NT2/D1 (cell line): ENCODE data around the gene HELZ2.

Experiments used
- DNase-seq: peaks from one replicate; pipeline ENCODE4 v3.0.0-alpha.2; 2011; ENCODE audit warnings: low read depth, low spot score
- H3K27me3 ChIP-seq: 2 replicates; pipeline ENCODE4 v1.6.0; 2011; ENCODE audit warnings: mild to moderate bottlenecking; ENCODE audit not compliant: insufficient read length, insufficient read depth
- H3K36me3 ChIP-seq: 2 replicates; pipeline ENCODE4 v1.6.1; 2011; ENCODE audit warnings: mild to moderate bottlenecking, low read length, mixed read lengths; ENCODE audit not compliant: insufficient read depth, insufficient read length
- H3K4me1 ChIP-seq: 2 replicates; pipeline ENCODE4 v1.5.1; 2011; ENCODE audit not compliant: insufficient read depth, insufficient read length
- H3K4me3 ChIP-seq: 2 replicates; pipeline ENCODE4 v1.5.1; 2011; ENCODE audit warnings: low read depth; ENCODE audit not compliant: insufficient read length
- H3K9ac ChIP-seq: 2 replicates; pipeline ENCODE4 v1.6.0; 2011; ENCODE audit warnings: low read depth; ENCODE audit not compliant: insufficient read length
- H3K9me3 ChIP-seq: 2 replicates; pipeline ENCODE4 v1.5.1; 2011; ENCODE audit warnings: mild to moderate bottlenecking, low read length; ENCODE audit not compliant: insufficient read depth
- SUZ12 ChIP-seq: IDR thresholded peaks from 2 replicates; pipeline ENCODE4 v1.6.1; 2011; ENCODE audit not compliant: insufficient read length, insufficient read depth; ENCODE audit errors: extremely low read depth
- YY1 ChIP-seq: IDR thresholded peaks from 2 replicates; pipeline ENCODE4 v1.6.1; 2011; ENCODE audit not compliant: insufficient read length, insufficient read depth
- ZNF274 ChIP-seq: IDR thresholded peaks from 2 replicates; pipeline ENCODE4 v1.6.1; 2011; ENCODE audit warnings: mild to moderate bottlenecking, low read depth, low read length

HELZ2 gene

GRCh38 chr20:63533871-63534393 is 40.1 kb downstream of the HELZ2 start:
- DNase-seq = no peak
- Histone ChIP-seq H3K36me3 (no peaks in the 10 kb centered on the region), H3K4me1 (peaks cover 55% of the 10 kb centered on the region), H3K4me3 (no peak overlapping the region), H3K27me3 (no peaks in the 10 kb centered on the region), H3K9me3 (no peaks in the 10 kb centered on the region), H3K9ac (no peak overlapping the region)
- TF ChIP-seq ZNF274 (no peak), SUZ12 (no peak), YY1 (no peak)

DNA sequence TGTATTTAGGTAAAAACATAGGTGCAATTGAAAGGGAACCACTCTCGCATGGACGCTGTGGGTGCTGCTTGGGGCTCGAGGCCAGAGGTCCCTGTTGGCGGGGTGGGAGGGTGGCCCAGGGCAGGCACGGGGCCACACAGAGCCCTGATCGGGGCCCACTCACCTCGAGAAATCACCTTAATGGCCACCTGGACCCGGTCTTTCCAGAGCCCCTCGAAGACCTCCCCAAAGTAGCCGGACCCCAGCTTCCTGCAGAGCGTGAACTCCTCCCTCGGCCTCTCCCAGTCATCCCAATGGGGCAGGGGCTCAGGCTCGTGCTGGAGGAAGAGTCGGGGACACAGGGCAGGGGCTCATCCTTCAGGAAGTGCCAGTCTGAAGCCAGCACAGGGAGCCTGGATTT is 40.7 kb downstream of the HELZ2 start:
- Histone ChIP-seq H3K9me3 (no peaks in the 10 kb centered on the region), H3K4me1 (peaks cover 51% of the 10 kb centered on the region), H3K27me3 (no peaks in the 10 kb centered on the region), H3K36me3 (no peaks in the 10 kb centered on the region), H3K9ac (no peak overlapping the region), H3K4me3 (no peak overlapping the region)
- TF ChIP-seq YY1 (no peak), SUZ12 (no peak), ZNF274 (no peak)
- no peak for DNase-seq

GRCh38 chr20:63532449-63532971 is 41.5 kb downstream of the HELZ2 start:
- no peaks in the 10 kb centered on the region for H3K9me3 ChIP-seq
- peak overlapping the region; percentile 6 for H3K9ac ChIP-seq
- TF ChIP-seq SUZ12 = no peak
- TF ChIP-seq YY1 = no peak
- TF ChIP-seq ZNF274 = no peak
- no peaks in the 10 kb centered on the region for H3K27me3 ChIP-seq
- H3K36me3 ChIP-seq = no peaks in the 10 kb centered on the region
- H3K4me1 ChIP-seq = peaks cover 48% of the 10 kb centered on the region
- no peak for DNase-seq
- H3K4me3 ChIP-seq = no peak overlapping the region

GRCh38 chr20:63531686-63532448 is 42.2 kb downstream of the HELZ2 start:
- H3K36me3 ChIP-seq = no peaks in the 10 kb centered on the region
- H3K4me3 ChIP-seq = no peak overlapping the region
- DNase-seq = no peak
- H3K9ac ChIP-seq = peak overlapping the region; percentile 6
- no peaks in the 10 kb centered on the region for H3K9me3 ChIP-seq
- TF ChIP-seq SUZ12 = no peak
- TF ChIP-seq YY1 = no peak
- TF ChIP-seq ZNF274 = no peak
- peaks cover 44% of the 10 kb centered on the region for H3K4me1 ChIP-seq
- no peaks in the 10 kb centered on the region for H3K27me3 ChIP-seq

DNA sequence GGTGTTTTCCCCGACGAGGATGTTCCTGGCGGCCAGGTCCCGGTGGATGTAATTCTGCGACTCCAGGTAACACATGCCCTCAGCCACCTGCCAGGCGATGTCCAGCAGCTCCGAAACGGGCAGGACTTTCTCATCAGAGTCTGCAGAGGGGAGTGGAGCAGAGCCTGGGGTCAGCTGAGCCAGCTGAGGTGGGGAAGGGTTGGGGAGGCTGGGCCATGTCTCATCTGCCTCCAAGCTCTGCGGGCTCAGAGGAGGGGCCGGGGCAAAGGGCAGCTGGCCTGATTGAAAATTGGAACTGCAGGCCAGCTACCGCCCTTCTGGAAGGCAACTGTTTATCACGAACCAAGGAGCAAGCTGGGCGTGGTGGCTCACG is 43.3 kb downstream of the HELZ2 start:
- Histone ChIP-seq H3K9me3 (no peaks in the 10 kb centered on the region), H3K27me3 (no peaks in the 10 kb centered on the region), H3K36me3 (no peaks in the 10 kb centered on the region), H3K4me3 (no peak overlapping the region), H3K4me1 (peaks cover 39% of the 10 kb centered on the region), H3K9ac (no peak overlapping the region)
- no peak for TF ChIP-seq SUZ12
- no peak for TF ChIP-seq YY1
- TF ChIP-seq ZNF274 = no peak
- DNase-seq = no peak

GRCh38 chr20:63529861-63530787 is 43.9 kb downstream of the HELZ2 start:
- Histone ChIP-seq H3K4me3 (no peak overlapping the region), H3K9me3 (no peaks in the 10 kb centered on the region), H3K4me1 (peaks cover 35% of the 10 kb centered on the region), H3K9ac (no peak overlapping the region), H3K27me3 (no peaks in the 10 kb centered on the region), H3K36me3 (no peaks in the 10 kb centered on the region)
- TF ChIP-seq YY1 (no peak), SUZ12 (no peak), ZNF274 (no peak)
- DNase-seq = no peak
